K562 (cell line): Measurements from ENCODE around the gene GRIA3. TPM values are rescaled to one million over a fixed set of nuclear protein-coding genes. Genes with fewer than 3 reads are reported as not detected.

Source experiments
- ARID1B ChIP-seq: fragments of 450-650 bp; IDR thresholded peaks from 2 replicates; pipeline ENCODE4 v1.6.1; 2016; ENCODE audit warnings: antibody characterized with exemption, mild to moderate bottlenecking, inconsistent platforms
- CBFA2T2 ChIP-seq: fragments of 450-650 bp; conservative IDR thresholded peaks from 2 replicates; pipeline ENCODE4 v1.6.1; 2017; ENCODE audit warnings: mild to moderate bottlenecking
- FOSL1 ChIP-seq: fragments of 200-800 bp; sonication (Bioruptor generic); conservative IDR thresholded peaks from 2 replicates; pipeline ENCODE4 v1.6.1; 2016; ENCODE audit warnings: missing genetic modification characterization, missing compliant biosample characterization
- HIVEP1 ChIP-seq: fragments of 250-450 bp; sonication (Bioruptor Pico); IDR thresholded peaks from 2 replicates; pipeline ENCODE4 v1.4.0; 2020; ENCODE audit warnings: mild to moderate bottlenecking
- MECOM ChIP-seq: fragments of 250-450 bp; sonication (Bioruptor Pico); IDR thresholded peaks from 2 replicates; pipeline ENCODE4 v1.8.0; 2022; ENCODE audit warnings: inconsistent platforms
- MTA1 ChIP-seq: fragments of 450-650 bp; IDR thresholded peaks from 2 replicates; pipeline ENCODE4 v1.6.1; 2017; ENCODE audit warnings: borderline replicate concordance
- NFIX ChIP-seq: fragments of 250-450 bp; sonication (Bioruptor Pico); IDR thresholded peaks from 2 replicates; pipeline ENCODE4 v1.4.0; 2020; ENCODE audit warnings: low read depth, mild to moderate bottlenecking, moderate library complexity
- PTBP1 ChIP-seq: fragments of 200-400 bp; formaldehyde crosslinking; IDR thresholded peaks from 2 replicates; pipeline ENCODE4 v1.6.1; 2017; ENCODE audit warnings: low read depth, low read length
- RBM34 ChIP-seq: fragments of 200-400 bp; formaldehyde crosslinking; IDR thresholded peaks from 2 replicates; pipeline ENCODE4 v1.6.1; 2018; ENCODE audit warnings: low read length, borderline replicate concordance; ENCODE audit not compliant: insufficient read depth
- SAFB ChIP-seq: fragments of 200-400 bp; formaldehyde crosslinking; IDR thresholded peaks from 2 replicates; pipeline ENCODE4 v1.6.1; 2017; ENCODE audit warnings: low read depth, low read length, borderline replicate concordance
- SIX5 ChIP-seq, 2 experiments: IDR thresholded peaks; 2 replicates each; pipeline ENCODE4 v1.6.1; 2011; ENCODE audit warnings: low read length in 2 of 2, borderline replicate concordance in 1 of 2, low read depth in 1 of 2, mild to moderate bottlenecking in 1 of 2, moderate library complexity in 1 of 2; ENCODE audit not compliant: insufficient read depth in 1 of 2
- TEAD4 ChIP-seq, 2 experiments: sonication (generic) in 1 of 2; formaldehyde crosslinking in 1 of 2; IDR thresholded peaks; 2 replicates each; pipeline versions ENCODE4 v1.6.1 to v1.8.0; 2012 to 2022; ENCODE audit warnings: borderline replicate concordance in 1 of 2, inconsistent platforms in 1 of 2, low read length in 1 of 2, mild to moderate bottlenecking in 1 of 2, missing genetic modification reagents in 1 of 2
- ZNF224 ChIP-seq: sonication (generic); formaldehyde crosslinking; IDR thresholded peaks from 2 replicates; pipeline ENCODE4 v1.8.0; 2022; ENCODE audit warnings: mild to moderate bottlenecking, missing genetic modification reagents
- ZNF431 ChIP-seq: sonication (generic); formaldehyde crosslinking; IDR thresholded peaks from 2 replicates; pipeline ENCODE4 v1.8.0; 2022; ENCODE audit warnings: mild to moderate bottlenecking, missing genetic modification reagents
- polyA plus RNA-seq, 8 experiments: library from polyadenylated mRNA; depleted of rRNA in 4 of 8; stranded (reverse) in 5 of 8; unstranded in 3 of 8; fragments of >200 nt; fragmentation: Nextera tagmentation in 2 of 8; fragmentation: Illumina TruSeq in 1 of 8; extraction: Ambion mirVana in 2 of 8; extraction: Trizol in 1 of 8; gene quantifications; 2 replicates each; pipeline versions ENCODE4 v1.2.1 to v1.2.3, GENCODE V29; 2011 to 2014; ENCODE audit warnings: inconsistent platforms in 1 of 8, missing spikeins in 1 of 8
- total RNA-seq, 7 experiments: library from RNA; depleted of rRNA in 6 of 7; stranded (reverse); fragments of >200 nt in 6 of 7; fragmentation: Illumina TruSeq in 2 of 7; extraction: Trizol in 2 of 7; gene quantifications; 2 replicates each; pipeline versions ENCODE4 v1.2.1 to v1.2.3, GENCODE V29; 2011 to 2021; ENCODE audit warnings: low replicate concordance in 1 of 7
- TF ChIP-seq, protein P1 (sequence below): sonication (generic); formaldehyde crosslinking; IDR thresholded peaks from 2 replicates; pipeline ENCODE4 v1.8.0; 2022; ENCODE audit warnings: missing genetic modification reagents, mild to moderate bottlenecking, borderline replicate concordance
- TF ChIP-seq, protein P2 (sequence below): sonication (generic); formaldehyde crosslinking; IDR thresholded peaks from 2 replicates; pipeline ENCODE4 v1.4.0; 2020; ENCODE audit warnings: mild to moderate bottlenecking, missing genetic modification reagents
- TF ChIP-seq, protein P3 (sequence below): fragments of 450-650 bp; formaldehyde crosslinking; IDR thresholded peaks from 2 replicates; pipeline ENCODE4 v1.4.0; 2020; ENCODE audit warnings: mild to moderate bottlenecking, moderate library complexity
- TF ChIP-seq, protein P4 (sequence below), 2 experiments: fragments of 150-350 bp in 1 of 2; IDR thresholded peaks; 2 replicates each; pipeline ENCODE4 v1.6.1; 2012 to 2016; ENCODE audit warnings: low read depth in 2 of 2, low read length in 2 of 2, mild to moderate bottlenecking in 1 of 2, moderate library complexity in 1 of 2
- TF ChIP-seq, protein P5 (sequence below): fragments of 250-450 bp; sonication (Bioruptor Pico); IDR thresholded peaks from 2 replicates; pipeline ENCODE4 v1.8.0; 2021; ENCODE audit warnings: moderate library complexity, mild to moderate bottlenecking, inconsistent platforms

Gene GRIA3
- total and polyA plus RNA-seq, 9 of the 15 experiments (the other 6 are each of a cell fraction or from before 2014, with no cell fraction given): 0.10 TPM; not detected in 8

- TF ChIP-seq NFIX (CRISPR knock-in tag): no peak
- no peak for TF ChIP-seq SIX5 (IDR thresholded peaks at IDR 0.05; ENCODE audit: borderline replicate concordance in 1 of 2, insufficient read depth in 1 of 2, low read depth in 1 of 2, low read length in 2 of 2)
- TF ChIP-seq TEAD4 (IDR thresholded peaks at IDR 0.05; ENCODE audit: low read length): peak; percentile 98
- TF ChIP-seq TEAD4 (CRISPR knock-in tag; IDR thresholded peaks at IDR 0.05; ENCODE audit: borderline replicate concordance): no peak
- TF ChIP-seq SAFB: no peak
- TF ChIP-seq, protein P1, sequence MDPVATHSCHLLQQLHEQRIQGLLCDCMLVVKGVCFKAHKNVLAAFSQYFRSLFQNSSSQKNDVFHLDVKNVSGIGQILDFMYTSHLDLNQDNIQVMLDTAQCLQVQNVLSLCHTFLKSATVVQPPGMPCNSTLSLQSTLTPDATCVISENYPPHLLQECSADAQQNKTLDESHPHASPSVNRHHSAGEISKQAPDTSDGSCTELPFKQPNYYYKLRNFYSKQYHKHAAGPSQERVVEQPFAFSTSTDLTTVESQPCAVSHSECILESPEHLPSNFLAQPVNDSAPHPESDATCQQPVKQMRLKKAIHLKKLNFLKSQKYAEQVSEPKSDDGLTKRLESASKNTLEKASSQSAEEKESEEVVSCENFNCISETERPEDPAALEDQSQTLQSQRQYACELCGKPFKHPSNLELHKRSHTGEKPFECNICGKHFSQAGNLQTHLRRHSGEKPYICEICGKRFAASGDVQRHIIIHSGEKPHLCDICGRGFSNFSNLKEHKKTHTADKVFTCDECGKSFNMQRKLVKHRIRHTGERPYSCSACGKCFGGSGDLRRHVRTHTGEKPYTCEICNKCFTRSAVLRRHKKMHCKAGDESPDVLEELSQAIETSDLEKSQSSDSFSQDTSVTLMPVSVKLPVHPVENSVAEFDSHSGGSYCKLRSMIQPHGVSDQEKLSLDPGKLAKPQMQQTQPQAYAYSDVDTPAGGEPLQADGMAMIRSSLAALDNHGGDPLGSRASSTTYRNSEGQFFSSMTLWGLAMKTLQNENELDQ (CRISPR knock-in tag): no peak
- TF ChIP-seq MTA1: no peak
- TF ChIP-seq, protein P2, sequence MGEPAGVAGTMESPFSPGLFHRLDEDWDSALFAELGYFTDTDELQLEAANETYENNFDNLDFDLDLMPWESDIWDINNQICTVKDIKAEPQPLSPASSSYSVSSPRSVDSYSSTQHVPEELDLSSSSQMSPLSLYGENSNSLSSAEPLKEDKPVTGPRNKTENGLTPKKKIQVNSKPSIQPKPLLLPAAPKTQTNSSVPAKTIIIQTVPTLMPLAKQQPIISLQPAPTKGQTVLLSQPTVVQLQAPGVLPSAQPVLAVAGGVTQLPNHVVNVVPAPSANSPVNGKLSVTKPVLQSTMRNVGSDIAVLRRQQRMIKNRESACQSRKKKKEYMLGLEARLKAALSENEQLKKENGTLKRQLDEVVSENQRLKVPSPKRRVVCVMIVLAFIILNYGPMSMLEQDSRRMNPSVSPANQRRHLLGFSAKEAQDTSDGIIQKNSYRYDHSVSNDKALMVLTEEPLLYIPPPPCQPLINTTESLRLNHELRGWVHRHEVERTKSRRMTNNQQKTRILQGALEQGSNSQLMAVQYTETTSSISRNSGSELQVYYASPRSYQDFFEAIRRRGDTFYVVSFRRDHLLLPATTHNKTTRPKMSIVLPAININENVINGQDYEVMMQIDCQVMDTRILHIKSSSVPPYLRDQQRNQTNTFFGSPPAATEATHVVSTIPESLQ (CRISPR knock-in tag): no peak
- TF ChIP-seq, protein P3, sequence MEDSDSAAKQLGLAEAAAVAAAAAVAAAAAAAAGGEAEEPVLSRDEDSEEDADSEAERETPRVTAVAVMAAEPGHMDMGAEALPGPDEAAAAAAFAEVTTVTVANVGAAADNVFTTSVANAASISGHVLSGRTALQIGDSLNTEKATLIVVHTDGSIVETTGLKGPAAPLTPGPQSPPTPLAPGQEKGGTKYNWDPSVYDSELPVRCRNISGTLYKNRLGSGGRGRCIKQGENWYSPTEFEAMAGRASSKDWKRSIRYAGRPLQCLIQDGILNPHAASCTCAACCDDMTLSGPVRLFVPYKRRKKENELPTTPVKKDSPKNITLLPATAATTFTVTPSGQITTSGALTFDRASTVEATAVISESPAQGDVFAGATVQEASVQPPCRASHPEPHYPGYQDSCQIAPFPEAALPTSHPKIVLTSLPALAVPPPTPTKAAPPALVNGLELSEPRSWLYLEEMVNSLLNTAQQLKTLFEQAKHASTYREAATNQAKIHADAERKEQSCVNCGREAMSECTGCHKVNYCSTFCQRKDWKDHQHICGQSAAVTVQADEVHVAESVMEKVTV (CRISPR knock-in tag): no peak
- peak; percentile 96 for TF ChIP-seq ARID1B
- no peak for TF ChIP-seq MECOM
- TF ChIP-seq FOSL1 (tag): peak; percentile 65
- TF ChIP-seq, protein P4, sequence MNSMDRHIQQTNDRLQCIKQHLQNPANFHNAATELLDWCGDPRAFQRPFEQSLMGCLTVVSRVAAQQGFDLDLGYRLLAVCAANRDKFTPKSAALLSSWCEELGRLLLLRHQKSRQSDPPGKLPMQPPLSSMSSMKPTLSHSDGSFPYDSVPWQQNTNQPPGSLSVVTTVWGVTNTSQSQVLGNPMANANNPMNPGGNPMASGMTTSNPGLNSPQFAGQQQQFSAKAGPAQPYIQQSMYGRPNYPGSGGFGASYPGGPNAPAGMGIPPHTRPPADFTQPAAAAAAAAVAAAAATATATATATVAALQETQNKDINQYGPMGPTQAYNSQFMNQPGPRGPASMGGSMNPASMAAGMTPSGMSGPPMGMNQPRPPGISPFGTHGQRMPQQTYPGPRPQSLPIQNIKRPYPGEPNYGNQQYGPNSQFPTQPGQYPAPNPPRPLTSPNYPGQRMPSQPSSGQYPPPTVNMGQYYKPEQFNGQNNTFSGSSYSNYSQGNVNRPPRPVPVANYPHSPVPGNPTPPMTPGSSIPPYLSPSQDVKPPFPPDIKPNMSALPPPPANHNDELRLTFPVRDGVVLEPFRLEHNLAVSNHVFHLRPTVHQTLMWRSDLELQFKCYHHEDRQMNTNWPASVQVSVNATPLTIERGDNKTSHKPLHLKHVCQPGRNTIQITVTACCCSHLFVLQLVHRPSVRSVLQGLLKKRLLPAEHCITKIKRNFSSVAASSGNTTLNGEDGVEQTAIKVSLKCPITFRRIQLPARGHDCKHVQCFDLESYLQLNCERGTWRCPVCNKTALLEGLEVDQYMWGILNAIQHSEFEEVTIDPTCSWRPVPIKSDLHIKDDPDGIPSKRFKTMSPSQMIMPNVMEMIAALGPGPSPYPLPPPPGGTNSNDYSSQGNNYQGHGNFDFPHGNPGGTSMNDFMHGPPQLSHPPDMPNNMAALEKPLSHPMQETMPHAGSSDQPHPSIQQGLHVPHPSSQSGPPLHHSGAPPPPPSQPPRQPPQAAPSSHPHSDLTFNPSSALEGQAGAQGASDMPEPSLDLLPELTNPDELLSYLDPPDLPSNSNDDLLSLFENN (IDR thresholded peaks at IDR 0.05; ENCODE audit: low read depth in 2 of 2, low read length in 2 of 2): peak in 1 of 2 experiments; percentile 90; a peak in 2 of 4 replicates
- TF ChIP-seq ZNF224: no peak
- TF ChIP-seq HIVEP1 (CRISPR knock-in tag): no peak
- TF ChIP-seq, protein P5, sequence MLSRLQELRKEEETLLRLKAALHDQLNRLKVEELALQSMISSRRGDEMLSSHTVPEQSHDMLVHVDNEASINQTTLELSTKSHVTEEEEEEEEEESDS: no peak
- TF ChIP-seq PTBP1: no peak
- TF ChIP-seq ZNF431 (CRISPR knock-in tag): no peak
- TF ChIP-seq CBFA2T2: peak; percentile 93
- no peak for TF ChIP-seq RBM34
Observed at GRCh38 chrX:123464709-123465108, 280.6 kb downstream of the GRIA3 start (continued).
